Effector memory CD8-positive, alpha-beta T cell (primary cell): ENCODE data around the gene DNTT.
"Not testable (repeated sequence)": the region's sequence is repeated elsewhere in the genome, so short reads cannot be mapped to it uniquely, and the experiment has no call there.

Experiments
- ATAC-seq: fragments of 150-1000 bp; cut with Tn5 transposase; replicated peaks from 2 replicates; pipeline ENCODE4 v1.10.0; 2021; ENCODE audit warnings: mild to moderate bottlenecking, moderate library complexity
- DNase-seq, 3 experiments: peaks; one replicate each; pipeline ENCODE4 v3.0.0; 2021
- H3K27ac Mint-ChIP-seq, 2 donors: one replicate each; pipeline ENCODE4 v1.8.0; 2022; ENCODE audit warnings: mild to moderate bottlenecking in 2 of 2, mixed read lengths in 2 of 2, moderate library complexity in 2 of 2
- H3K27me3 Mint-ChIP-seq, 2 donors: one replicate each; pipeline ENCODE4 v1.8.0; 2022; ENCODE audit warnings: mixed read lengths in 2 of 2
- H3K36me3 Mint-ChIP-seq: one replicate; pipeline ENCODE4 v1.8.0; 2022; ENCODE audit warnings: mild to moderate bottlenecking, moderate library complexity, mixed read lengths; ENCODE audit not compliant: insufficient read depth
- H3K4me1 Mint-ChIP-seq, 2 donors: one replicate each; pipeline ENCODE4 v1.8.0; 2022; ENCODE audit warnings: low read depth in 2 of 2, mixed read lengths in 2 of 2
- H3K4me3 Mint-ChIP-seq, 2 donors: one replicate each; pipeline ENCODE4 v1.8.0; 2022; ENCODE audit warnings: mild to moderate bottlenecking in 2 of 2, mixed read lengths in 2 of 2, moderate library complexity in 2 of 2
- H3K9me3 Mint-ChIP-seq, 2 donors: one replicate each; pipeline ENCODE4 v1.8.0; 2022; ENCODE audit warnings: mixed read lengths in 2 of 2

Gene DNTT

DNA sequence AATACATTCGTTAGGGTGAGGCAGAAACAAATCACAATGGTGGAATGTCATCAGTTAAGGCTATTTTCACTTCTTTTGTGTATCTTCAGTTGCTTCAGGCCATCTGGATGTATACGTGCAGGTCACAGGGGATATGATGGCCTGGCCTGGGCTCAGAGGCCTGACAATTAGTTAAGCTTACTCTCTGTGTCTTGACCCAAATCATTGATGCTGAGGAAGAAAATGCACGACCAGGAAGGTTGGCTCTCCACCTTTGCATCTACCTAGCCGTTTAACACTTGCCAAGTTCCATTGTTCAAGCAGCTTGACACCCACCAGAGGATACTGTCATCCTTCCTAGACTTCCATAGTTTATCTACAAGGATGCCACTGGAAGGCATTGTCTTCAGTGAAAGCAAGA, 4.6 kb downstream of the DNTT start:
- H3K4me3 Mint-ChIP-seq, DNase-seq, H3K27ac Mint-ChIP-seq, H3K36me3 Mint-ChIP-seq, ATAC-seq, H3K9me3 Mint-ChIP-seq, H3K4me1 Mint-ChIP-seq: not testable (repeated sequence)
- peaks cover 45 to 65% of the 10 kb centered on the region in 2 donors for H3K27me3 Mint-ChIP-seq

DNA sequence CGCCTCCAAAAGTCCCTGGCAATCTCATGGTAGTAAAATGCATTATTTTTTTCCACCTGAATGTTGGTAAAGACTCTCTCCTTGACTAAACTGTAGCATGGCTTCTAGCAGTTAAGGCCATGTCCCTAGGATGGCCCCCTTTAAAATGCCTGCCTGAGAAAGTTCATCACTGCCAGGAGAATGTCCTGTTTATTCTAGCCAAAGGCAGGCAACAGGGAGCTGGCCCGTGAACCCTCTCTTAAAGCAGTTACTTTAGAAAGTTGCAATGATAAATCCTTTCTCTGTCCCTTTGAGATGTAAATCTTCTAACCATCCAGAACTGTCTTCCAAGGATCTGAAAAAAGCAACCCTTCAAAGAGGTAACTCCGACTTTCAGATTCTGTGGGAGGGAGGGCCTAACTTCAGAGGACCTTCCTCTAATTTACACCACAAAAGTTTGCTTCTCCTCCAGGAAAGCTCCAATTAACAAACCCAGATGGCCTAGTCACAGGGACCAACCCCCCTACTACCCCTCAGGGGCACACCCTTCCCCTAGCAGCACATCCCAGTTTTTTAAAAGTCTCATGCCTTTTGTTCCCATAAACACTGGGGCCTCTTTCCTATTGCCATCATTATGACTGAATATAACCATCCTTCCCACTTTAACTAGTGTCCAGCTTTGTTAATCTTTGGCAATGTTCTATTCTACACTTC, 5.5 kb downstream of the DNTT start:
- no peaks in the 10 kb centered on the region for H3K4me1 Mint-ChIP-seq
- H3K9me3 Mint-ChIP-seq = no peaks in the 10 kb centered on the region
- peaks cover 36 to 61% of the 10 kb centered on the region in 2 donors for H3K27me3 Mint-ChIP-seq
- H3K27ac Mint-ChIP-seq = no peak overlapping the region
- ATAC-seq (no peak), DNase-seq (no peak)
- H3K36me3 Mint-ChIP-seq = no peaks in the 10 kb centered on the region
- no peak overlapping the region for H3K4me3 Mint-ChIP-seq

DNA sequence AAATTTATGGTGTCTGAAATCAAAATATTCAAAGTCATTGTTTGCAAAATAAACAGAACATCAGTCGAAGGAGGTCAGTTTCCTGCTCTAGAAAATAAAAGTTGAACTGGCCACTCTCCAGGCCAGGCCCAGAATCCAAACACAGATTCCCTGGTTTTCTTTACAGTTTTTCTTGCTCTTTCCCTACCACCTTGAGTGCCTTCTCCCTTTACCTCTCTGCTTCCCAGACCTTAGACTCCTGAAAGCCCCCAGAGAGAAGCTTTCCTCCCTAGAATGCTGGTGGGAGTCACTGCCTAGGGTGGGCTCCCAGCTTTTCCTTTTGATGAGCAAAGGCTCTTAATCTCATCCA, 6.1 kb downstream of the DNTT start:
- Mint-ChIP-seq H3K27me3 (peaks cover 36 to 61% of the 10 kb centered on the region in 2 donors), H3K9me3 (no peaks in the 10 kb centered on the region), H3K27ac (no peak overlapping the region), H3K36me3 (no peaks in the 10 kb centered on the region), H3K4me3 (no peak overlapping the region), H3K4me1 (no peaks in the 10 kb centered on the region)
- DNase-seq (no peak), ATAC-seq (no peak)

DNA sequence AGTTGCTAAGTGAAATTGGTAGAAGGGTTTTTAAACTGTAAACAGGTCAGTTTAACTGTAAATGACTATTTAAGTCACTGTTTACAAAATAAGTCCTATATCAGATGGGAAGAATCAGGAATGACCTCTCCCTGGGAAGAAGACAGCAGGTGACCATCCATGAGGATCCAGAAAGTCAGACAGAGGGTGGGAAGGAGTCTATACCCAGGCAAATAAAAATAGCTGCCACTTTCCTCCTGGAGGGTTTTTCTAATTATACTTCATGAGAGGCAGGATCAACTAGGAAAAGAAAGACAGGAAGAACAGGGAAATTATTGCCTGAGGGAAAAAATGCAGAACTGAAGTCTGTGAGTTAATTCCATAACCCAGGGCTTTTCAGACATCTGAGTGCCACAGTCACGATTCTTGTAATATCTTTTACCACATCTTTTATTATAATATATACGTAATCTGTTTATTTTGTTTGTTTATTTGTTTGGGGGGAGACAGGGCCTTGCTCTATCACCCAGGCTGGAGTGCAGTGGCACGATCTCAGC, 7.0 kb downstream of the DNTT start:
- Mint-ChIP-seq H3K4me3 (no peak overlapping the region), H3K27ac (no peak overlapping the region), H3K27me3 (peaks cover 35 to 66% of the 10 kb centered on the region in 2 donors), H3K36me3 (no peaks in the 10 kb centered on the region), H3K4me1 (no peaks in the 10 kb centered on the region), H3K9me3 (no peaks in the 10 kb centered on the region)
- ATAC-seq = no peak
- DNase-seq = no peak

DNA sequence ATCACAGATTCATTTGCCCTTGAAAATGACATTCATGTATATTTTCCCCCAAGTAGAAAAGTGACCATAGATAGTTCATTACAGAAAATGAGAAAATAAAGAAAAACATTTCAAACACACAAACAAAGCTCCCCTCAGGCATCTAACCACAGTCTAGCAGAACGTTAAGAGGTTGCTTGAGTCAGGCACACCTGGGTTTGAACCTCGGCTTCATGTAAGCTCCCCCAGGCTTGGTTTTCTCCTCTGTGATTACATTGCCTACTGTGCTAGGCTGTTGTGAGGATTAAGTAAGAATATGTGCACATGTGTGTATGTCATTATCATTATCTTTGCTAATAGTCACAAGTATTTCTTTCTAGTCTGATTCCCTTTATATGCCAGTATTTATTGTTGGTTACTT, 9.1 kb downstream of the DNTT start:
- Mint-ChIP-seq H3K4me1 (no peaks in the 10 kb centered on the region), H3K27ac (no peak overlapping the region), H3K9me3 (no peaks in the 10 kb centered on the region), H3K27me3 (peaks cover 29 to 71% of the 10 kb centered on the region in 2 donors), H3K36me3 (no peaks in the 10 kb centered on the region), H3K4me3 (no peak overlapping the region)
- DNase-seq (no peak), ATAC-seq (no peak)

DNA sequence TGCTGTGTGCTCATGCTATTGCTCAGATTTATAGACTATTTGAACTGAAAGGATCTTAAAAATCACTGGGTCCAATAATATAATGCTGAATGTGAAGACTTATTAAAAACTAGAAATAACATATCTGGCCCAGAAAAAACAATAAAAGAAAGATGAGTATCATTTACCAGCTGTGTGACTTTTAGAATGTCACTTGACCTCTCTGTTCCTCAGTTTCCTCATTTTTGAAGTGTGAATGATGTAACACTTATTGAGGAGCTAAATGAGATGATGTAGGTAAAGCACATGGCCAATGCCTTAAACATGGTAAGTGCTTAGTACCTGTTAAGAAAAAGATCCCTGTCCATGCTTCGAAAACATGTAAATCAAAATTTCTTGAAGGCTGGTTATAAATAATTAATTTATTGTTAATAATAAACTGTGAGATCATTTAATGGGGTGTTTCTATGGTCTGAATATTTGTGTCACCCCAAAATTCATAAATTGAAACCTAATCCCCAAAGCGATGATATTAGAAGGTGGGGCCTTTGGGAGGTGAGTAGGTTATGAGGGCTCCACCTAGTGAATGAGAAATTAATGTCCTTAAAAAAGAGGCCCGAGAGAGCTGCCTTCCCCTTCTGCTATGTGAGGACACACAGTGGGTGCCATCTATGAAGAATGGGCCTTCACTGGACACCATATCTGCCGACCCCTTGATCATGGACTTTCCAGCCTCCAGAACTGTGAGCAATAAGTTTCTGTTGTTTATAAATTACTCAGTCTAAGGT, 13.0 kb downstream of the DNTT start:
- H3K27me3 Mint-ChIP-seq = peaks cover 51 to 76% of the 10 kb centered on the region in 2 donors
- H3K27ac Mint-ChIP-seq = no peak overlapping the region
- DNase-seq (no peak), ATAC-seq (no peak)
- no peaks in the 10 kb centered on the region for H3K4me1 Mint-ChIP-seq
- H3K4me3 Mint-ChIP-seq = no peak overlapping the region
- no peaks in the 10 kb centered on the region for H3K36me3 Mint-ChIP-seq
- H3K9me3 Mint-ChIP-seq = no peaks in the 10 kb centered on the region

DNA sequence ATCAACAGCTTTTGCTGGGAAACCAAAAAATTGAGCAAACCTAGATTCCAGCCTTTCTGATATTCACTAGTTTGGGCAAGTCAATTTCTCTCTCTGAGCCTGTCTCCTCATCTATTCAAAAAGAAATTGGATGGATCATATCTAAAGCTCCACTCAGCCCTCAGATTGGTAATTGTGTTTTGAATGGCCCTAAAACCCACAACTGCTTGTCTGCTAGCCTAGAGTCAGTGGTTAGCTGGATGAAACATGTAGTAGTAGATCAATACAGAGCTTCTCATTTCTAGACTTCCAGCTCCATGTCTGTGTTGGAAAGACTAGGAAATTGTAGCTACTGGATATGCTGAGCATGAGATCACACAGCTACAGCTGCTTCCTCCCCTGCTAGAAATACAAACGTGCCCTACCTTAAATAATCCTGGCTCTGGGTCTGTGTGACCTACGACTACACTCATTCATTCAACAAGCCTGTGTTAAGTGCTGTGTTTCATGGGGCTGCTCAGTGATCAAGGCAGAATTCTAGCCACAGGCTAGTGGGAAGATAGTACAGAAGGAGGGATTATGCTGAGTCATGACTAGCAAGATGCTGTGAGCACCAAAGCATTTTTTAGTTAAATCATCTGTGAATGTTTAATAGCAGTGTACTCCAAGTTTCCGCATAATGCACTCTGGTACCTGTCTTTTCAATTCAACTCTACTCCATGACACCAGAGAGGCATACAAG, 15.7 kb downstream of the DNTT start:
- Mint-ChIP-seq H3K27me3 (peaks cover 63 to 79% of the 10 kb centered on the region in 2 donors), H3K27ac (no peak overlapping the region)

DNA sequence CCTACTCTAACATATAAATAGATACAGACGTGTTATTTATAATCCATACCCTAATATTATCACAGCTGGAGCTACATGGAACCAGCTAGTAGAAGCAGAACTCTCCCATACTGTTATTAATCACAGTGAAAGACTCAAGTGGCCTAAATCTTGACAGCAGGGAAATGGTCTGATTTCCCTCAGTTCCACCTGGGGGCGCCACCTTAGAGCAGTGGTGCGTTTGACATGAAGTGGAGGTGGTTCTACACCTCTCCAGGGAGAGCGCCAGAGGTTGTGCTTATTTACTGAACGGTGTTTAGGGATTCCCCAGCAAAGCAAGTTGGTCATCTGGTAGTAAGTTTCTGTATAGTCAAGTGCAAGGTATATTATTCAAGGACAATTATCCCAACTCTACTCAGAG, 17.6 kb downstream of the DNTT start:
- Mint-ChIP-seq H3K9me3 (no peaks in the 10 kb centered on the region), H3K4me3 (no peak overlapping the region), H3K27me3 (peaks cover 51 to 60% of the 10 kb centered on the region in 2 donors), H3K4me1 (no peaks in the 10 kb centered on the region), H3K27ac (no peak overlapping the region), H3K36me3 (no peaks in the 10 kb centered on the region)
- ATAC-seq = no peak
- no peak for DNase-seq

More for the DNA sequence above, 15.7 kb downstream of the DNTT start:
- DNase-seq (no peak), ATAC-seq (no peak)
- Mint-ChIP-seq H3K4me1 (no peaks in the 10 kb centered on the region), H3K4me3 (no peak overlapping the region), H3K36me3 (no peaks in the 10 kb centered on the region), H3K9me3 (no peaks in the 10 kb centered on the region)

DNA sequence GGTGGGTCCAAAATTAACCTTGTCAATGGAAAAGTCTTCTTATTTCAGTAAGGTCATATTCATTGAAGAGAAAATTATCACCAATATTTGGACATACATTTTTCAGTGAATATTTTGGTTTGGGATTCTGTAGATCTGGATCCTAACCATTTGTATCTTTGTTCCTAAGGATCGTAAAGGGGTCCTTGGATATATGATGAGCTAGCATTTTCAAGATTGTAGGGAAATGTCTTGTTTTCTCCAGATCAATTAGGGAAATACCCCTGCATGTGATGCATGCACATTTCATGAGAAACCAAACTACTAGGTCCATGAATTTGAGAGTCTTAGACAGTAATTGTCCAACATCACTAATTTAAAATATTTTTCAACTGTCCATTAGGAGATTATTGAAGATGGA, 18.0 kb downstream of the DNTT start:
- Mint-ChIP-seq H3K4me3 (no peak overlapping the region), H3K9me3 (no peaks in the 10 kb centered on the region), H3K36me3 (no peaks in the 10 kb centered on the region), H3K27me3 (peaks cover 51 to 56% of the 10 kb centered on the region in 2 donors), H3K4me1 (no peaks in the 10 kb centered on the region), H3K27ac (no peak overlapping the region)
- DNase-seq (no peak), ATAC-seq (no peak)

DNA sequence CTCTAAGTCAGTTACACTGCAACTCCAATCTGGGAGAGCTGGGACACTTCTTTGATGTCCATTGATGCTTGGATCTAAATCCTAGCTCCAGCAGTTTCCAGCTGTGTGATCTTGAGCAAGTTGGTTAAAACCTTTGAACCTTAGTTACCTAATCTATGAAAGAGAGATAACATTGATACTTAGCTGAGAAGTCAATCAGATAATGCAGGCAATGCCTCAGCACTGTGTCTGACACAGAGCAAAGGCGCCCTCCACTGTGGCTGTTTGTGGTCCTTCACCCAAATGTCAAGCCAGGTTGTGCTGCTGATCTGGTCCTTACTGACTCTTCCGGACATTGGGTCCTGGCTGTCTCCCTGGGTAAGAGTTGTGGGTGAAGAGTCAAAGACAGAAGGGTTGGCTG, 20.2 kb downstream of the DNTT start:
- Mint-ChIP-seq H3K9me3 (no peaks in the 10 kb centered on the region), H3K36me3 (no peaks in the 10 kb centered on the region), H3K4me3 (no peak overlapping the region), H3K27me3 (peaks cover 49 to 50% of the 10 kb centered on the region in 2 donors), H3K4me1 (no peaks in the 10 kb centered on the region), H3K27ac (no peak overlapping the region)
- DNase-seq = no peak
- no peak for ATAC-seq

DNA sequence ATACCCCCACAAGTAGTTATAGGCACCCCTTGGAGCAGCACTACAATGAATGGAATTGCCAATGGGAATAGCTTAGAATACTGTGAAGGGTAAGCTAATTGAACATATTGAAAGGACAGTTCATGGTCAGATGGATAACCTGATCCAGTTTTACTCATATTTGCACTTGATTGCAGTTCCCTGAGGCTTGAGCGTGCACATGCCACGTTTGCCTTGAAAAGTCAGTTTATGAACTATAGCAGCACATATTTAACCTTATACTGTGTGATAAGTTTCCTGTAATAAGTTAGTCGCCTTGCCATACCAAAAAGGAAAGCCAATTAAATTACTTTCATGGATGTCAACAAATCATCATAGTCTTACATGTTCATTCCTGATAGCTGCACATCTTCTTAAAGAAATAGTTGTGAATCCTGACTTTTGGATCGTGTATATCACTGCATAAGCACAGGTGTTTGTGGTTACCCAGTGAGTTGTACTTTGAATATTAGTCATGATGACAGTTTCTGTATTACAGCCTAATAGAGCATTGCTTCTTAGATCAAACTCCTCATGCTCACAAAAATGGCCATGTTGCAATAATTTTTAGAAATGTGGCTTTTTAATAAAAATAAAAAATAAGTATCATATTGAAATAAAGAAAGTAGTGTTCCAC, 21.6 kb downstream of the DNTT start:
- Mint-ChIP-seq H3K4me3 (no peak overlapping the region), H3K27ac (no peak overlapping the region), H3K4me1 (no peaks in the 10 kb centered on the region), H3K36me3 (no peaks in the 10 kb centered on the region), H3K9me3 (no peaks in the 10 kb centered on the region), H3K27me3 (peaks cover 40% of the 10 kb centered on the region in 2 donors)
- DNase-seq (no peak), ATAC-seq (no peak)

DNA sequence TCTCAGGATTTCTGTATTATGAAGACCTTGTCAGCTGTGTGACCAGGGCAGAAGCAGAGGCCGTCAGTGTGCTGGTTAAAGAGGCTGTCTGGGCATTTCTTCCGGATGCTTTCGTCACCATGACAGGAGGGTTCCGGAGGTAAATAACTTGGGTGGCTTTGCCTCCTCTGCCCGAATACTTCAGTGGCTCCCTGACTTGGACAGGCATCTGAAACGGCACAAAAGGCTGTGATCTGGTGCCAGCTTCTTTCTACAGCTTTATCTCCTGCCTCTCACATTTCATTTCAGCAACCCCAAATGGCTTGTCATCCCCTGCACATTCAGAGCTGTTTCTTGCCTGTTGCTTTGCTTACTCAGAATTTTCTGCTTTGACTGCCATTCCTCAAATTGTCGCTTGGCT, 23.2 kb downstream of the DNTT start:
- ATAC-seq (no peak), DNase-seq (no peak)
- Mint-ChIP-seq H3K9me3 (no peaks in the 10 kb centered on the region), H3K27ac (no peak overlapping the region), H3K27me3 (peaks cover 35 to 42% of the 10 kb centered on the region in 2 donors), H3K4me1 (no peaks in the 10 kb centered on the region), H3K4me3 (no peak overlapping the region), H3K36me3 (no peaks in the 10 kb centered on the region)

DNA sequence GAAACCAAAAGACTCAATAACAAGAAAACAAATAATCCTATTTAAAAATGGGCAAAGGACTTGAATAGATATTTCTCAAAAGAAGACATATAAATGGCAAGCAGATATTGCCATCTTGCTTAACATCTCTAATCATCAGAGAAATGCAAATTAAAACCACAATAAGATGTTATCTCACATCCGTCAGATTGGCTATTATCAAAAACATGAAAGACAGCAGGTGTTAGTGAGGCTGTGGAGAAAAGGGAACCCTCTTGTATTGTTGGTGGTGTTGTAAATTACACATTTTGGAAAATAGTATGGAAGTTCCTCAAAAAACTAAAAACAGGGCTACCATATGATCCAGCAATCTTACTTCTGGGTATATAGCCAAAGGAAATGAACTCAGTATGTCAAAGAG, 28.9 kb downstream of the DNTT start:
- Mint-ChIP-seq H3K4me1 (peaks cover 0 to 3% of the 10 kb centered on the region in 2 donors), H3K27me3 (peaks cover 41 to 58% of the 10 kb centered on the region in 2 donors), H3K4me3 (no peak overlapping the region), H3K36me3 (no peaks in the 10 kb centered on the region), H3K9me3 (no peaks in the 10 kb centered on the region), H3K27ac (no peak overlapping the region)
- DNase-seq (no peak), ATAC-seq (no peak)
